B cell (primary cell): Measurements from ENCODE around the gene CENPQ.

Experiments
- CTCF ChIP-seq: fragments of 200-600 bp; IDR thresholded peaks from one replicate; pipeline ENCODE4 v1.8.0; 2022; ENCODE audit warnings: antibody characterized with exemption, mild to moderate bottlenecking
- EZH2 ChIP-seq: IDR thresholded peaks from 2 replicates; pipeline ENCODE4 v1.6.1; 2012; ENCODE audit warnings: borderline replicate concordance, low read depth, mild to moderate bottlenecking, moderate library complexity, low read length; ENCODE audit not compliant: insufficient read depth, poor library complexity, severe bottlenecking

- TF ChIP-seq CTCF (no peak), EZH2 (no peak)
Measured at GRCh38 chr6:49519660-49520059, 56.5 kb downstream of the CENPQ start.
